GM12891 (cell line): Measurements from ENCODE around the gene PTPRN2.

ENCODE experiments used
- DNase-seq: peaks from one replicate; pipeline ENCODE4 v3.0.0; 2011; ENCODE audit warnings: low spot score; ENCODE audit not compliant: insufficient read length
- FAIRE-seq: peaks from 2 replicates; lab custom pipeline; 2011; peaks lifted over from hg19 to GRCh38; lab: Jason Lieb, UNC
- PAX5 ChIP-seq: IDR thresholded peaks from 2 replicates; pipeline ENCODE4 v1.6.1; 2011; ENCODE audit warnings: low read length, moderate library complexity, mild to moderate bottlenecking; ENCODE audit not compliant: insufficient read depth, severe bottlenecking
- POLR2A ChIP-seq: IDR thresholded peaks from 2 replicates; pipeline ENCODE4 v1.6.1; 2011; ENCODE audit warnings: low read depth, low read length, control low read depth
- POLR2AphosphoS5 ChIP-seq: IDR thresholded peaks from 2 replicates; pipeline ENCODE4 v1.6.1; 2011; ENCODE audit warnings: low read depth, low read length, control low read depth
- POU2F2 ChIP-seq: IDR thresholded peaks from 2 replicates; pipeline ENCODE4 v1.6.1; 2011; ENCODE audit warnings: low read depth, mild to moderate bottlenecking, control low read depth, low read length, moderate library complexity
- SPI1 ChIP-seq: IDR thresholded peaks from 2 replicates; pipeline ENCODE4 v1.6.1; 2011; ENCODE audit warnings: low read depth, low read length, control low read depth
- TAF1 ChIP-seq: IDR thresholded peaks from 2 replicates; pipeline ENCODE4 v1.6.1; 2011; ENCODE audit warnings: low read depth, low read length, control low read depth

PTPRN2 gene

DNA sequence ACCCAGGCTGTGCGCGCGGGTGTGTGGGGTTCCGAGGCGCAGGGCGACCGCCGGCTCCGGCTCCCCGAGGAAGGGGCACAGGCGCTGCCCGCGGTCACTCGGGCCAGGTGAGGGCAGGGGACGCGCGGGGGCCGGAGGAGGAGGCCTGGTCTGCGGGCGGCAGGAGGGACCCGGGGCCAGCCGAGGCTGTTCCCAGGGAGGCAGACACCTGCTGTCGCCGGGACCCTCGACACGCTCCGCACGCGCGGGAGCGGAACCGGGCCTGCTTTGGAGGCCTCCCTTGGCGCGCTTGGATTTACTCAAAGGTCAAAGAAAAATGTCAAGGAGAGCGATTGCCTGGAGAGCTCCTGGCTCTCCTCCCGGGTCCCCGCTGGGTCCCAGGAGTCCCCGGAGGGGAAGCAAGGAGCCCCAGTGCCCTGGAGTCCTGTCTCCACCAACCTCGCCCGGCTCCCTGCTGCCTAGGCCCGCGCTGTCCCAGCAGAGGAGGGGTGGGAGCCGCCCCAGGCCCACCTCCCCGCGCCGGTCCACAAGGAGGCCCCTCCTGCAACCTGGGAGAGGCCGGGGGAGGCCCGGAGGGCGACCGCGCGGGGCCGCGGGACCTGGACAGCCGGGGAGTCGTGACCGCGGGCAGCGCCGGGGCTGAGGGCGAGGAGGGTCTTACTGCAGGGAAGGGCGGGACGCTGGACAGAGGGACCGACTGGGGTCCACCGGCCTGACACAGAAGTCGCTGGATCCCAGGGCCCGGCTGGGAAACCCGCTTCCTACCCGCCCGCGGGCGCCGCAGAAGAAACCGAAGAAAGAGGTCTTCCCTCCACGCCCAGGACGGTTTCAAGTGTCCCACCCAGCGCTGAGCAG, 902.0 kb downstream of the PTPRN2 start:
- DNase-seq: no peak
- FAIRE-seq: no peak
- no peak for TF ChIP-seq SPI1
- TF ChIP-seq TAF1: no peak
- no peak for TF ChIP-seq POLR2A
- TF ChIP-seq POLR2AphosphoS5: no peak
- TF ChIP-seq POU2F2: no peak
- no peak for TF ChIP-seq PAX5

DNA sequence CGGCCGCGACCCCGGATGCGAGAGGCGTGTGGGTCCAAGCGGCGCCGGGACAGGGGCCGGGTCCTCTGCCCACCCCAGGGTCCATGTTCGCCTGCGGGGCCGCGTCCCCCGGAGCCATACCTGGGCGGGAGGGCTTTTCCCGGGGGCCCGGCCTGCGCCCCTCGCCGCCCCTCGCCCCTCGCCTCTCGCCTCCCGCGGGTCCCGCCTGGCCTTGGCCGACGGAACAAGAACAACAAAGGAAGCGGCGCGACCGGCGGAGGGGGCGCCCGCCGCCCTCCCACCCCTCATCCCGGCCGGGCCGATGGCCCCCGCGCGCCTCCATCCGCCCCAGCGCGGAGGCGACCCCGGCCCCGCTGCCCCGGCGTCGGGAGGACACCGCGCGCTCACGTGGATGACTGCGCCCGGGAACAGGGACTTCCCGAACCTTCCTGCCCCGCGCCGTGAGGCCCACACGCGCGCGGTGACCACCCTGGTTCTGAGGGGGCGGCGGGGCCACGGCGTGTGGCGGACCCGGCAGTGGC, 902.7 kb downstream of the PTPRN2 start:
- FAIRE-seq: no peak
- DNase-seq: no peak
- TF ChIP-seq POU2F2 (no peak), SPI1 (no peak), POLR2A (no peak), PAX5 (no peak), POLR2AphosphoS5 (no peak), TAF1 (no peak)

DNA sequence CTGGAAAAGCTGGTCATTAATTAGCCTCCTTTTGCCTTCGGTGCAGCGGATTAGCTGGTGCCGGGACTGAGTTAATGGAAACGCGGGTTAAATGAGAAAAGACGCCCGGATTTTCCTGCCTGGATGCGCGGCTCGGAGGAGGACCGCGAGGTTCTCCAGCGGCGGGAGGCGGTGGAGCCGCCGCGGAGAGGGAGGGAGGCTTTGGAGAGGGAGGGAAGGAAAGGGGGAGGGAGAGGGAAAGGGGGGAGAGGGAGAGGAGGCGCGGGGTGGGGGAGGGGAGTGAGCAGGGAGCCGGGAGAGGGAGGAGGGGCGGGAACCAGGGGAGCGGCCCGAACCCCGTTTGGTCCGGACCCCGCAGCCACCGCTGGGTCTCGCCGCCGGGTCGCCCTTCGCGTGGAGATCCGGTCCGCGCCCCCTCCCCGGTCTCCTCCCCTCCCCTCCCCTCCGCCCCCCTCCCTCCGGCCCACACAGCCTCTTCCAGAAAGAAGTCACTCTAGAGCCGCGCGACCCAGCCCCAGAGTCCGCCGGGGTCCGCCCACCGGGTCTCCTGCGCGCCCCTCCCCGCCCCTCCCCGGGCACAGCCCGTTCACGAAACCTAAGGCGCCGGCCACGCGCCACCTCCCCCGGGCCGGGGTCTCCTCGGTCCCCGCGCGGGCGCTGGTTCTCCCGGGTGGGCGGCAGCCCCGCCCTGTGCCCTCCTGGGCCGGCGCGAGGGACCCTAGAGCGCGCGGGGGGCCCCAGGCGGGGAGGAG, 903.3 kb downstream of the PTPRN2 start:
- DNase-seq (no peak), FAIRE-seq (no peak)
- TF ChIP-seq POU2F2 (no peak), PAX5 (no peak), POLR2AphosphoS5 (no peak), POLR2A (no peak)

DNA sequence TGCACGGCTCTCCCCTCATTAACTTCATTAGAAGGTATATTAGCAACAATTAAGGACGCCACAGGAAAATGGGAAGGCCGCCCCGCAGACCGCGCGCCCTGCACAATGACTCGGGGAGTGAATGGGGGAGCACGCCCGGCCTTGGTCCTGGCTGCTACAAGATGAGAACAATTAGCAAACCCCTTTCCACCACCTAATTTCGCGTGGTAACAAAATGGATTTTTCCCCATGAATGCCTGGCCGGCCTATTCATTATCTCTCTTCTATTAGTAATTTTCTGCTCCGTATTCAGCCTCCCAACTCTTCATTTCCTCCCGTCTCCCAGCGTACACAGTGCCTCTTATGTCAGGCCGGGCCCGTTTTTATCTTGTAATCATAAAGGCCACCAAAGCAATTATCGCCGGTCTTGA, 903.9 kb downstream of the PTPRN2 start:
- no peak for TF ChIP-seq TAF1
- TF ChIP-seq PAX5: no peak
- TF ChIP-seq POU2F2: no peak
- TF ChIP-seq POLR2A: no peak
- no peak for TF ChIP-seq SPI1
- TF ChIP-seq POLR2AphosphoS5: no peak
- DNase-seq (no peak), FAIRE-seq (no peak)

DNA sequence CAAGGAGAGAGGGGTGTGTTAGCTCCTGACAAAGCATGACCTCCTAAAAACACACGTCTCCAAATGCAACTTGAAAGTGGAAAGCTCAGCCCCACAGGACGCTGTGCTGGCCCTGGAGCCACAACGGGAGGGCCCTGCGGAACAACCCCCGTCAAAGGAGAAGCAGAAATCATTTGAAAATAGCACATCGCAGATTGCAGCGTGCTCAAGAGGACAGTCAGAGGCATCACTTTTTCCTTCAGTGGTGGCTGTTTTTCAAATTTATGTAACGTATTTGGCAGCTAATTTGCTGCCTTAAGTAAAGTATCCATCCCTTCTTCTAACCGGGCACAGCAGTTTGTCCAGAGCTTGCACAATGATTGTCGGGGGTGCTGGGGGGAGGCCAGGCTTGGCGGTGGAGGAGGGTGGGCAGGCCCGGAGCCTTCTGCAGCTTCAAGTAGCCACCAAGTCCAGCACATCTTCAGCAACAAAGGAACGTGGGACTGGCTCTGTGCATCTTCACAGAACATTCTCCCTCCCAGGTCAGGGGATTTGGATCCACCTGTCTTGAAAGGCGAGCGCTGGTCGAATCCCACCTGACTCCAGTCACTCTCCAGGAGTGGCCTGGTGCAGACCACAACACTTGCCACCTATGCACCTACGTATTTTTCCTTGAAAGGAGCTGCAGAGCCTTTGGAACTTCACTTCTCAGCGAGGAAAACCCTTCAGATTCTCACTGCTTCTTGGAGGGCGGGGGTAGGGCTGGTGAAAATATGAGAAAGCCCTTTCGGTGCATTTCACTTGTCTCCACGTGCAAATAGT, 904.5 kb downstream of the PTPRN2 start:
- FAIRE-seq (no peak), DNase-seq (no peak)
- TF ChIP-seq POU2F2 (no peak), TAF1 (no peak), POLR2A (no peak), SPI1 (no peak), POLR2AphosphoS5 (no peak), PAX5 (no peak)

DNA sequence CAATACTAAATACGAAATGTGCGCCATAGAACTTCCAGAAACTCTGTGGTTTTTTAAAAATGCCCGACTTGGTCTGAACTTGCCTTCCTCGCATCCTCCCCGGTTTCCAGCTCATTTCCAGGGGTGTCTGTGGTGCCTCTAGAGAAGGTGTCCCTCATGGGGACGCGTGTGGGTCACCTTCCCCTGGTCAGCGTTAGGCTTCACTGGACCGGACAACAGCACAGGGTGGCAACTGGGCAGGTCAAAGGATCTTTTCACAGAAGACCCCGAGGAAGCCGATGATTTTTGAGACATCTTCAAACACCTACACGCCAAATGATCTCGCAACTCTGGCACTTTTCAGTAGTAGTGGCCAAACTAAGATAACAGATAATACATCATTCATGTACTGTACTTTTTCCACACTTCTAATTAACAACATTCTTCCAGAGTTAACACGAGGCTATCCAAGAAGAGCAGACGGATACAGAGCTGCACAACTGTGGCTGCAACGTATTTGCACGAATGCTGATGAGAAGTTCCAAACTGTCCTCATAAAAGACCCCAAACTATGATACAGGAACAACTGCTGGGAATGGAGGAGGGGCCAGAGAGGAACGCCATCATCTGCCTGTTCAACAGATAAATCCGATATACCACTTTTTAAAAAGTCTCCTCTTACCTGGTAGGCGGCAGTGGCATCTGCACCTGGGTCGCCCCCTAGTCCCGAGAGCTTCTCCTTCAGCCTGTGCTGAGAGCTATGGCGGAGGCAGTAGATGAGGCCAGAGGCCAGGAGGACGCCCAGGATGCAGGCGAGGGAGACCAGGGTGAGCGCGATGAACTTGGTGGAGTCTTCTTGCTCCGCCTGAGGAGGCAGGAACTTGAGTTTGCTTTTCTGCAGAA, 905.3 kb downstream of the PTPRN2 start:
- no peak for FAIRE-seq
- TF ChIP-seq POLR2AphosphoS5: no peak
- TF ChIP-seq POU2F2: no peak

DNA sequence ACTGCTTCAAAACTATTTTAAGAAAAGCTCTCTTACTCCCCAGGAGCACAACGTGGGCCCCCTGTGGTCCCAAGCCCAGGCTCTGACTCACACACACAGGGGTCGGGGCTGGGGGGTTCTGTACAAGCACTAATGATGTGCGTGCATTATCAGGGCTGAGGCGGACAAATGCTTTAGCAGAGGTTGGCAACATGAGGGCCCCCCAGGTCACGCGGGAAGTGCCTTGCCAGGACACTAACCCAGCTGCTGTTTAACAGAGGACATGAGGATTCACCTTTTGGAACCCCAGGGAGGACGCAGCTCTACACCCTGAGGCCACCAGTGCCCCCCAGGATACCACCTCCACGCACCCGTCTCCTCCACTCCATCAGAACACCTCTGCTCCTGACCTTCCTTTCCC, 908.0 kb downstream of the PTPRN2 start:
- DNase-seq (no peak), FAIRE-seq (no peak)
- no peak for TF ChIP-seq SPI1
- no peak for TF ChIP-seq TAF1
- no peak for TF ChIP-seq PAX5
- no peak for TF ChIP-seq POLR2AphosphoS5
- TF ChIP-seq POU2F2: no peak
- no peak for TF ChIP-seq POLR2A

More for the DNA sequence above, 905.3 kb downstream of the PTPRN2 start:
- no peak for DNase-seq

DNA sequence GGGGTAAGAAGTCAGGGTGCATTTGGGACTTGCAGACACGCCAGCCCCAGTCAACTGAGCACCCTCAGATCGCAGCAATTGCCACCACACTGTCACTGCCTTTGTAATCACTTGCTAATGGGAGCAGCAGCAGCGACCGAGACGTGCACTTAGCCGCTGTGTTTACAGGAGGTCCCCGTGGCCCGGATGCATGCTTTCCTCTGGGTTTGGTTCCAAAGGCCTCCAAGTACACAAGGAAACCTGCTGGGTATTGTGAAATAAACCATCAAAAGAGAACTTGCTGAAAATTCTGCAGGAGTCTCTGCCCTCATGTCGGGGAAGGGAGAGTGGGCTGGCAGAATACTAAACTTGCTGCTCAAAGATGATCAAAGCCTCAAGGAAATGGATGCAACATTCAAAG, 909.1 kb downstream of the PTPRN2 start:
- no peak for TF ChIP-seq POU2F2
- TF ChIP-seq PAX5: no peak
- TF ChIP-seq POLR2AphosphoS5: no peak
- no peak for TF ChIP-seq POLR2A
- no peak for TF ChIP-seq SPI1
- no peak for TF ChIP-seq TAF1
- FAIRE-seq: no peak
- DNase-seq: no peak
